Stimulated activated naive B cell treated with anti-CD40 and anti-IgM and Interleukin-4, amounts not matched to agents 10 μg/mL and 1 μg/mL and 100 μg/mL, for 72 hours (primary cell): ENCODE results near the gene DPP9.

ENCODE experiments used
- ATAC-seq, 2 donors: fragments of 150-1000 bp; cut with Tn5 transposase; replicated peaks; 2 replicates each; pipeline ENCODE4 v1.10.0; 2021; ENCODE audit warnings: moderate library complexity in 1 of 2
- DNase-seq: peaks from one replicate; pipeline ENCODE4 v3.0.0; 2021
- H3K27ac Mint-ChIP-seq: one replicate; pipeline ENCODE4 v1.8.0; 2022; ENCODE audit warnings: mild to moderate bottlenecking, mixed read lengths
- H3K27me3 Mint-ChIP-seq, 2 donors: one replicate each; pipeline ENCODE4 v1.8.0; 2022; ENCODE audit warnings: mixed read lengths in 2 of 2
- H3K36me3 Mint-ChIP-seq, 2 donors: one replicate each; pipeline ENCODE4 v1.8.0; 2022; ENCODE audit warnings: mixed read lengths in 2 of 2, mild to moderate bottlenecking in 1 of 2
- H3K4me1 Mint-ChIP-seq, 2 donors: one replicate each; pipeline ENCODE4 v1.8.0; 2022; ENCODE audit warnings: mixed read lengths in 2 of 2, mild to moderate bottlenecking in 1 of 2
- H3K4me3 Mint-ChIP-seq, 2 donors: one replicate each; pipeline ENCODE4 v1.8.0; 2022; ENCODE audit warnings: mild to moderate bottlenecking in 2 of 2, mixed read lengths in 2 of 2, moderate library complexity in 1 of 2
- H3K9me3 Mint-ChIP-seq, 2 donors: one replicate each; pipeline ENCODE4 v1.8.0; 2022; ENCODE audit warnings: mixed read lengths in 2 of 2, mild to moderate bottlenecking in 1 of 2

The DPP9 gene

DNA sequence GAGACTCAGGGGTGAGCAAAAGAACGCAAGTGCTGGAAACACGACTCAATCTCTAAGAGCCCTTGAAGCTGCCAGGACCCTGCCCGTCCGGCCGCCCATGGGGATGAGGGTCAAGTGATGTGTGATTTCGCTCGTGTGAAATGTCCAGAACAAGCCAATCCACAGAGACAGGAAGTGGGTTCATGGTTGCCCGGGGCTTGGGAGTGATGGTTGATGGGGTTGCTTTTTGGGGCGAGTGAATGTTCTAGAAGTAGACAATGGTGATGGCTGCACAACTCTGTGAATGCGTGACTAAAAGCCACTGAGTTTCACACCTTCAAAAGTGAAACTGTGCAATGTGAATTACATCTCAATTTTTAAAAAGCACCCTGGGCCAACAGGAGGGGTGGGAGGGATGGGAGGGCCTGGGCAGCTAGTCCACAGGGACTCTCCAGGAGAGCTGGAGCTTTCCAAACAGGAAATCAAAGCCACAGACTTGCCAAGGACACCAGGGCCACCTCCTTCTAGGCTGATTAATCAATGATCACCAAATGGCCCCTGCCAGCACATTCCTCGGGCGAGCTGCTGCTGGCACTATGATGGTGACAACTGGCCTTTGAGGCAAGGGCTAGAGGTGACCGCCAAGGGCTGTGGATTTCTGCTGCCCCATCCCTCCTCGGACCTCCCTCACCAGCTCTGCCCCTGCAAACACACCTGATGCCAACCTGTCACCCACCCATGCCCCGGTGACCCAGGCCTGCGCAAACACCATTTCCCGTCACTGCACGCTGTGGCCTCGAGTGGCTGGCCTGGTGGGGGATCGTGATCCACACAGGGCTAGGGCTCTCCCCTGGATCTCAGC lies 14.0 kb downstream of the DPP9 start:
- peaks cover 12% of the 10 kb centered on the region in 2 donors for H3K4me1 Mint-ChIP-seq
- H3K4me3 Mint-ChIP-seq, result no peak overlapping the region
- H3K27ac Mint-ChIP-seq, result peak overlapping the region; percentile 82

GRCh38 chr19:4707956-4708650 lies 15.5 kb downstream of the DPP9 start:
- DNase-seq (no peak), ATAC-seq (no peak)
- H3K9me3 Mint-ChIP-seq, result no peaks in the 10 kb centered on the region
- no peaks in the 10 kb centered on the region for H3K27me3 Mint-ChIP-seq
- no peak overlapping the region for H3K4me3 Mint-ChIP-seq
- peak overlapping the region; percentile 63 for H3K27ac Mint-ChIP-seq
- peaks cover 12% of the 10 kb centered on the region in 2 donors for H3K4me1 Mint-ChIP-seq
- H3K36me3 Mint-ChIP-seq, result peaks cover 42 to 58% of the 10 kb centered on the region in 2 donors

More for the DNA sequence above, 14.0 kb downstream of the DPP9 start:
- H3K9me3 Mint-ChIP-seq, result no peaks in the 10 kb centered on the region
- ATAC-seq (no peak), DNase-seq (no peak)
- peaks cover 38 to 62% of the 10 kb centered on the region in 2 donors for H3K36me3 Mint-ChIP-seq
- H3K27me3 Mint-ChIP-seq, result no peaks in the 10 kb centered on the region

DNA sequence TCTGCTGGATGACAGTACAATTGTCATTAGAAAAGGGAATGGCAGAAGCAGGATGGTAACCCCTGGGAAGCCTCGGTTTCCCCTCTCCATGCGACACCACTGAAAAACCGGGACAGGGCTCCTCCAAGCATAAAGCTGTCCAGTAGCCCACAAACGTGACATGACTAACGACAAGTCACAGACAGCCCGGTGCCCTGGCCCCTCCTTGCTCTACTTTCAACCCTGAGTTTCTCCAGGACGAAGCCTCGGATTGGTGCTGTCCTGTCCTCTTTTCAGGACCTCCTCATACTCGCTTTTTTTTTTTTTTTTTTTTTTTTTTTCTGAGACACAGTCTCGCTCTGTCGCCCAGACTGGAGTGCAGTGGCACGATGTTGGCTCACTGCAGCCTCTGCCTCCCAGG lies 16.3 kb downstream of the DPP9 start:
- H3K36me3 Mint-ChIP-seq, result peaks cover 43 to 58% of the 10 kb centered on the region in 2 donors
- H3K9me3 Mint-ChIP-seq, result no peaks in the 10 kb centered on the region
- DNase-seq (no peak), ATAC-seq (no peak)
- no peaks in the 10 kb centered on the region for H3K27me3 Mint-ChIP-seq
- no peak overlapping the region for H3K27ac Mint-ChIP-seq
- H3K4me3 Mint-ChIP-seq, result no peak overlapping the region
- H3K4me1 Mint-ChIP-seq, result peaks cover 12% of the 10 kb centered on the region in 2 donors

- H3K36me3 Mint-ChIP-seq, result peaks cover 40 to 56% of the 10 kb centered on the region in 2 donors
- no peak overlapping the region for H3K4me3 Mint-ChIP-seq
- no peaks in the 10 kb centered on the region for H3K27me3 Mint-ChIP-seq
- DNase-seq (no peak), ATAC-seq (no peak)
- peaks cover 12 to 13% of the 10 kb centered on the region in 2 donors for H3K4me1 Mint-ChIP-seq
- H3K27ac Mint-ChIP-seq, result no peak overlapping the region
- H3K9me3 Mint-ChIP-seq, result no peaks in the 10 kb centered on the region
Measured at GRCh38 chr19:4705413-4706131, 18.1 kb downstream of the DPP9 start.

- H3K4me1 Mint-ChIP-seq, result peaks cover 10 to 11% of the 10 kb centered on the region in 2 donors
- no peak for ATAC-seq
- no peak overlapping the region for H3K27ac Mint-ChIP-seq
- DNase-seq, result no peak
- no peak overlapping the region for H3K4me3 Mint-ChIP-seq
- no peaks in the 10 kb centered on the region for H3K27me3 Mint-ChIP-seq
- no peaks in the 10 kb centered on the region for H3K9me3 Mint-ChIP-seq
- peaks cover 48 to 59% of the 10 kb centered on the region in 2 donors for H3K36me3 Mint-ChIP-seq
Measured at GRCh38 chr19:4704317-4704673, 19.3 kb downstream of the DPP9 start.

GRCh38 chr19:4703671-4704316 lies 19.8 kb downstream of the DPP9 start:
- peaks cover 7% of the 10 kb centered on the region in 2 donors for H3K4me1 Mint-ChIP-seq
- DNase-seq, result no peak
- H3K27ac Mint-ChIP-seq, result peak overlapping the region; percentile 71
- ATAC-seq, result no peak
- no peaks in the 10 kb centered on the region for H3K9me3 Mint-ChIP-seq
- H3K4me3 Mint-ChIP-seq, result no peak overlapping the region
- H3K27me3 Mint-ChIP-seq, result no peaks in the 10 kb centered on the region
- peaks cover 47 to 58% of the 10 kb centered on the region in 2 donors for H3K36me3 Mint-ChIP-seq

DNA sequence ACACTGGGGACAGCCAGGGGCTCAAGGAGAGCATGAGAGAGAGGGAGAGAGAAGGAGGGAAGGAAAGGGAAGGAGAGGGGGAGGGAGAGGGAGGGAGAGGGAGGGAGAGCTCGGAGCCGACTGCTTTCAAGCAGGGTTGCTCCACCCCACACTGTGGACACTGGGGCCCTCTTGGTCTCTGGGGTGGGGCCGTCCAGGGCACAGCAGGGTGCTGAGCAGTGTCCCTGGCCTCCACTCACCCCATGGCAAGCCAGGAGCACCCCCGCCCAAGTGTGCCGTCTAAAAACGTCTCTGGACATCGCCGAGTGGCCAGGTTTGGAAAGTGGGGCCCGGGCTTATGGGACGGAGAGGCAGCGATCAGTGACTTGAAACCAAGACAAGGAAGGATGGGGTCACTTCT lies 20.9 kb downstream of the DPP9 start:
- ATAC-seq (no peak), DNase-seq (no peak)
- Mint-ChIP-seq H3K36me3 (peaks cover 52 to 58% of the 10 kb centered on the region in 2 donors), H3K27ac (no peak overlapping the region), H3K9me3 (no peaks in the 10 kb centered on the region), H3K4me1 (peaks cover 0 to 2% of the 10 kb centered on the region in 2 donors), H3K27me3 (no peaks in the 10 kb centered on the region), H3K4me3 (no peak overlapping the region)

DNA sequence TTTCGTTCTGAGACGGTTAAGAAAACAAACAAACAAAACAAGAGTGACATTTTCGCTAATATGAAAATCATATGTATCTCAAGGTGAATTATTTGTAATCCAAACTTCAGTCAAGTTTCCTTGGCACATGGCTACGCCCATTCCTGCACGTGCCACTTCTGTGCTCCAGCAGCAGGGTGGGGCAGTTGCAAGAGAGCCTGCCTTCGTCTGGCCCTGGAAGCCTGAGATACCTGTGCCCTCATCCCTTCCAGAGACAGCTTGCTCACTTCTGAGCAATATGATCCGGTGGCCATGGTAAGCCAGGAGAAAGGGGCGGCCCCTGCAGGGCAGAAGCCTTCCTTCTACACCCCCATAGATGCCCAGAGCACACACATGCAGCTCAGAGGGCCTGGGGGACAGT lies 22.1 kb downstream of the DPP9 start:
- H3K27me3 Mint-ChIP-seq, result no peaks in the 10 kb centered on the region
- no peak for DNase-seq
- no peak overlapping the region for H3K27ac Mint-ChIP-seq
- H3K9me3 Mint-ChIP-seq, result no peaks in the 10 kb centered on the region
- H3K4me1 Mint-ChIP-seq, result peaks cover 0 to 4% of the 10 kb centered on the region in 2 donors
- no peak overlapping the region for H3K4me3 Mint-ChIP-seq
- no peak for ATAC-seq
- peaks cover 46 to 67% of the 10 kb centered on the region in 2 donors for H3K36me3 Mint-ChIP-seq

DNA sequence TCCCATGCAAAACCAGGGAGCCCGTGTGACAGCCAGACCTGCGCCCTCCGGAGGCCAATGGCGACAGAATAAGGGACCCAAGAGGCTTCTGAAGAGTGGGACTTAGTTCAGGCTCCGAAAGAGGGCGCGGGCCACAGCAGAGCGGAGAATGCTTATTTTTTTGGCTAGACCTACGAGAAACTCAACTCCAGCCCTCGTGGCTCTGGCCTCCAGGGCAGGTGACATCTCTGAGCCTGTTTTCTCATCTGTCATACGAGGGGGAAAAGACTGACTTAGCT lies 23.0 kb downstream of the DPP9 start:
- no peak overlapping the region for H3K4me3 Mint-ChIP-seq
- peaks cover 51 to 70% of the 10 kb centered on the region in 2 donors for H3K36me3 Mint-ChIP-seq
- no peaks in the 10 kb centered on the region for H3K9me3 Mint-ChIP-seq
- H3K27me3 Mint-ChIP-seq, result no peaks in the 10 kb centered on the region
- H3K27ac Mint-ChIP-seq, result no peak overlapping the region
- H3K4me1 Mint-ChIP-seq, result peaks cover 0 to 4% of the 10 kb centered on the region in 2 donors
- ATAC-seq (no peak), DNase-seq (no peak)

- DNase-seq (no peak), ATAC-seq (no peak)
- Mint-ChIP-seq H3K4me1 (peaks cover 0 to 4% of the 10 kb centered on the region in 2 donors), H3K36me3 (peaks cover 51 to 71% of the 10 kb centered on the region in 2 donors), H3K4me3 (no peak overlapping the region), H3K27ac (no peak overlapping the region), H3K27me3 (no peaks in the 10 kb centered on the region), H3K9me3 (no peaks in the 10 kb centered on the region)
Measured at GRCh38 chr19:4699826-4700692, 23.6 kb downstream of the DPP9 start.

- peaks cover 54 to 77% of the 10 kb centered on the region in 2 donors for H3K36me3 Mint-ChIP-seq
- no peak overlapping the region for H3K4me3 Mint-ChIP-seq
- no peaks in the 10 kb centered on the region for H3K9me3 Mint-ChIP-seq
- DNase-seq (no peak), ATAC-seq (no peak)
- peaks cover 0 to 3% of the 10 kb centered on the region in 2 donors for H3K4me1 Mint-ChIP-seq
- H3K27ac Mint-ChIP-seq, result no peak overlapping the region
- H3K27me3 Mint-ChIP-seq, result no peaks in the 10 kb centered on the region
Measured at GRCh38 chr19:4697304-4697703, 26.3 kb downstream of the DPP9 start.

- H3K4me1 Mint-ChIP-seq, result peaks cover 0 to 2% of the 10 kb centered on the region in 2 donors
- no peaks in the 10 kb centered on the region for H3K27me3 Mint-ChIP-seq
- no peaks in the 10 kb centered on the region for H3K9me3 Mint-ChIP-seq
- DNase-seq, result no peak
- H3K27ac Mint-ChIP-seq, result no peak overlapping the region
- H3K36me3 Mint-ChIP-seq, result peaks cover 52 to 77% of the 10 kb centered on the region in 2 donors
- H3K4me3 Mint-ChIP-seq, result no peak overlapping the region
- ATAC-seq, result no peak
Measured at GRCh38 chr19:4695224-4695731, 28.4 kb downstream of the DPP9 start.

- H3K9me3 Mint-ChIP-seq, result no peaks in the 10 kb centered on the region
- DNase-seq (no peak), ATAC-seq (no peak)
- no peak overlapping the region for H3K4me3 Mint-ChIP-seq
- no peak overlapping the region for H3K27ac Mint-ChIP-seq
- peaks cover 45 to 69% of the 10 kb centered on the region in 2 donors for H3K36me3 Mint-ChIP-seq
- peaks cover 0 to 2% of the 10 kb centered on the region in 2 donors for H3K4me1 Mint-ChIP-seq
- H3K27me3 Mint-ChIP-seq, result no peaks in the 10 kb centered on the region
Measured at GRCh38 chr19:4694211-4694987, 29.2 kb downstream of the DPP9 start.
